A549 (cell line): ENCODE data around the gene KCTD18. TPM values are rescaled to one million over a fixed set of nuclear protein-coding genes. Genes with fewer than 3 reads are reported as not detected.

Experiments used
- ATAC-seq, 2 experiments: fragments of 200-7000 bp in 1 of 2; fragments of >200 bp in 1 of 2; cut with Nextera tagmentation in 1 of 2; cut with Tn5 transposase in 1 of 2; 3 replicates each; pipeline versions ENCODE4 v1.8.0 to v1.9.1; 2018 to 2020; ENCODE audit warnings: mild to moderate bottlenecking in 1 of 2, moderate library complexity in 1 of 2
- CTCF ChIA-PET: fragments of 300-600 bp; sonication (Branson Sonifier 250); formaldehyde crosslinking; extraction: SDS; loops from one replicate; lab custom pipeline; 2021; ENCODE audit warnings: antibody characterized with exemption, inconsistent platforms; lab: Yijun Ruan, JAX
- POLR2A ChIA-PET: fragments of 350-600 bp; formaldehyde crosslinking; extraction: SDS; loops from one replicate; lab custom pipeline; 2021; ENCODE audit warnings: antibody characterized with exemption, inconsistent platforms; lab: Yijun Ruan, JAX
- DNase-seq, 2 experiments: peaks; one replicate each; pipeline versions ENCODE4 v3.0.0 to v3.0.0-alpha.2; 2011 to 2016; ENCODE audit warnings: low read depth in 1 of 2, low spot score in 1 of 2
- FAIRE-seq: peaks from 2 replicates; lab custom pipeline; 2011; peaks lifted over from hg19 to GRCh38; lab: Jason Lieb, UNC
- H3K27ac ChIP-seq, 2 experiments: fragments of >200 bp; sonication (Bioruptor Twin); formaldehyde crosslinking; 3 replicates each; pipeline ENCODE4 v1.5.1; 2016 to 2017
- H3K4me1 ChIP-seq: fragments of >200 bp; sonication (Bioruptor Twin); formaldehyde crosslinking; 3 replicates; pipeline ENCODE4 v1.6.1; 2016
- H3K4me2 ChIP-seq: fragments of >200 bp; sonication (Bioruptor Twin); formaldehyde crosslinking; 3 replicates; pipeline ENCODE4 v1.6.1; 2016
- H3K4me3 ChIP-seq: fragments of >200 bp; sonication (Bioruptor Twin); formaldehyde crosslinking; 3 replicates; pipeline ENCODE4 v1.5.1; 2016
- H3K9me3 ChIP-seq: fragments of >200 bp; sonication (Bioruptor Twin); formaldehyde crosslinking; 3 replicates; pipeline ENCODE4 v1.6.1; 2016
- BHLHE40 ChIP-seq: IDR thresholded peaks from 2 replicates; pipeline ENCODE4 v1.6.1; 2012; ENCODE audit warnings: low read depth, low read length, inconsistent platforms
- CBX2 ChIP-seq: fragments of 200-600 bp; sonication (generic); IDR thresholded peaks from 2 replicates; pipeline ENCODE4 v1.6.1; 2016; ENCODE audit warnings: low read depth, mild to moderate bottlenecking, borderline replicate concordance
- CEBPB ChIP-seq, 2 experiments: fragments of >200 bp in 1 of 2; sonication (Bioruptor Twin) in 1 of 2; formaldehyde crosslinking in 1 of 2; IDR thresholded peaks; 2 replicates each; pipeline ENCODE4 v1.6.1; 2012 to 2016
- CHD2 ChIP-seq: fragments of 150-350 bp; IDR thresholded peaks from 2 replicates; pipeline ENCODE4 v1.6.1; 2014; ENCODE audit warnings: low read length; ENCODE audit not compliant: partially characterized antibody
- CHD4 ChIP-seq: fragments of 200-600 bp; sonication (generic); IDR thresholded peaks from 2 replicates; pipeline ENCODE4 v1.6.1; 2016; ENCODE audit warnings: antibody characterized with exemption, mild to moderate bottlenecking, borderline replicate concordance
- ESRRA ChIP-seq: fragments of 150-350 bp; IDR thresholded peaks from 2 replicates; pipeline ENCODE4 v1.6.1; 2014; ENCODE audit warnings: mild to moderate bottlenecking, low read length, borderline replicate concordance
- FOSL2 ChIP-seq, 2 experiments: fragments of 450-650 bp in 1 of 2; fragments of >200 bp in 1 of 2; sonication (Bioruptor Twin) in 1 of 2; formaldehyde crosslinking; IDR thresholded peaks; 2 replicates each; pipeline versions ENCODE4 v1.5.0 to v1.6.1; 2016 to 2020; ENCODE audit warnings: mild to moderate bottlenecking in 1 of 2, moderate library complexity in 1 of 2
- HDAC2 ChIP-seq: fragments of 200-600 bp; sonication (generic); IDR thresholded peaks from 2 replicates; pipeline ENCODE4 v1.6.1; 2016
- HEYL ChIP-seq: fragments of 250-450 bp; sonication (Bioruptor Pico); IDR thresholded peaks from 2 replicates; pipeline ENCODE4 v1.8.0; 2021; ENCODE audit warnings: mild to moderate bottlenecking, moderate library complexity
- HOXA7 ChIP-seq: fragments of 250-450 bp; sonication (Bioruptor Pico); IDR thresholded peaks from 2 replicates; pipeline ENCODE4 v1.5.0; 2020; ENCODE audit warnings: mild to moderate bottlenecking, moderate library complexity
- JUN ChIP-seq, 2 experiments: fragments of >200 bp; sonication (Bioruptor Twin); formaldehyde crosslinking; IDR thresholded peaks; 2 replicates in 1 of 2; 3 replicates in 1 of 2; pipeline ENCODE4 v1.6.1; 2016 to 2017
- NPAS2 ChIP-seq: fragments of 250-450 bp; sonication (Bioruptor Pico); IDR thresholded peaks from 2 replicates; pipeline ENCODE4 v1.8.0; 2022; ENCODE audit warnings: mild to moderate bottlenecking, moderate library complexity, borderline replicate concordance
- NR3C1 ChIP-seq: fragments of >200 bp; sonication (Bioruptor Twin); formaldehyde crosslinking; IDR thresholded peaks from 3 replicates; pipeline ENCODE4 v1.6.1; 2017
- RAD21 ChIP-seq, 2 experiments: fragments of >200 bp in 1 of 2; sonication (Bioruptor Twin) in 1 of 2; formaldehyde crosslinking in 1 of 2; IDR thresholded peaks in 1 of 2; conservative IDR thresholded peaks in 1 of 2; 2 replicates in 1 of 2; 3 replicates in 1 of 2; pipeline ENCODE4 v1.6.1; 2012 to 2018; ENCODE audit warnings: inconsistent platforms in 1 of 2
- RCOR1 ChIP-seq: fragments of 150-350 bp; IDR thresholded peaks from 2 replicates; pipeline ENCODE4 v1.6.1; 2014; ENCODE audit warnings: antibody characterized with exemption, low read length, low read depth
- RNF2 ChIP-seq: fragments of 200-600 bp; sonication (generic); IDR thresholded peaks from 2 replicates; pipeline ENCODE4 v1.6.1; 2016; ENCODE audit warnings: low read depth, mild to moderate bottlenecking, antibody characterized with exemption, moderate library complexity, borderline replicate concordance
- TP53 ChIP-seq: fragments of 250-450 bp; sonication (Bioruptor Pico); IDR thresholded peaks from 2 replicates; pipeline ENCODE4 v1.5.0; 2021; ENCODE audit warnings: mild to moderate bottlenecking, moderate library complexity
- WGBS: methylation state at CpG from one replicate; pipeline ENCODE4 v1.1.6; 2017; ENCODE audit errors: missing lambda C conversion rate; 5-methylcytosine and 5-hydroxymethylcytosine counted together
- polyA plus RNA-seq, 4 experiments: library from polyadenylated mRNA; depleted of rRNA in 3 of 4; stranded (reverse); fragments of >200 nt; fragmentation: RNase III in 1 of 4; extraction: RNeasy Plus Mini Kit Qiagen cat#74134 plus additional on column Dnase treatment in 1 of 4; gene quantifications; 2 replicates in 3 of 4; 3 replicates in 1 of 4; pipeline ENCODE4 v1.2.3, GENCODE V29; 2011 to 2017
- TF ChIP-seq, protein P1 (sequence below): fragments of 250-450 bp; sonication (Bioruptor Pico); IDR thresholded peaks from 2 replicates; pipeline ENCODE4 v1.5.0; 2021; ENCODE audit warnings: mild to moderate bottlenecking, moderate library complexity, borderline replicate concordance
- TF ChIP-seq, protein P2 (sequence below): fragments of >200 bp; sonication (Bioruptor Twin); formaldehyde crosslinking; IDR thresholded peaks from 3 replicates; pipeline ENCODE4 v1.5.1; 2016
- TF ChIP-seq, protein P3 (sequence below): IDR thresholded peaks from 2 replicates; pipeline ENCODE4 v1.6.1; 2012
- TF ChIP-seq, protein P4 (sequence below): fragments of 200-600 bp; sonication (generic); IDR thresholded peaks from 2 replicates; pipeline ENCODE4 v1.6.1; 2016; ENCODE audit warnings: antibody characterized with exemption, mild to moderate bottlenecking, moderate library complexity
- TF ChIP-seq, protein P5 (sequence below): fragments of 450-650 bp; IDR thresholded peaks from 2 replicates; pipeline ENCODE4 v1.6.1; 2014; ENCODE audit warnings: antibody characterized with exemption

Gene KCTD18
- polyA plus RNA-seq, 2 of the 4 experiments (the other 2 are of a cell fraction) = 12.2 to 21.3 TPM

DNA sequence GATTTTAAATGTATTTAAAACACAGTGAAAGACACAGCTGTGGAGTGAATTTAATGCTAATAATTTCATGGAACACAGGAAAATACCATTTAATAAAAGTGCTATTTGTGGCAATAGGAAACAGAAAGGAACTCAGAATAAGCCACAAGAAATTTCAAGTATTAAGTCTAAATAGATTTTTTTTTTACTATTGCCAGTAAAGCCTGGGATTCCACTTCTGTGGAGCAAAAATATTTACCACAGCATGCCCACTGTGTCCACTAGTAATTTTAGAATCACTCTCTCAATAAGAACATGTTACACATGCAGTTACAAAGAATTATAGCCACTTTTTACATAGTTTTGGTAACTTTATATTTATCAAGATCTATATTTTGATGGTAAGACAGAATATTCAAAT lies 17.2 kb downstream of the KCTD18 start:
- no peak overlapping the region for H3K4me2 ChIP-seq
- H3K4me3 ChIP-seq = no peak overlapping the region
- TF ChIP-seq ESRRA (no peak), RNF2 (no peak), HOXA7 (CRISPR knock-in tag) (no peak), CBX2 (no peak), RAD21 (conservative IDR thresholded peaks at IDR 0.05 in 1 of 2, IDR thresholded peaks at IDR 0.05 in 1 of 2) (no peak), CEBPB (IDR thresholded peaks at IDR 0.05) (no peak), NPAS2 (CRISPR knock-in tag) (no peak), FOSL2 (IDR thresholded peaks at IDR 0.05) (no peak), FOSL2 (CRISPR knock-in tag; IDR thresholded peaks at IDR 0.05) (no peak), BHLHE40 (no peak), CHD2 (no peak), RCOR1 (no peak)
- TF ChIP-seq, protein P1, sequence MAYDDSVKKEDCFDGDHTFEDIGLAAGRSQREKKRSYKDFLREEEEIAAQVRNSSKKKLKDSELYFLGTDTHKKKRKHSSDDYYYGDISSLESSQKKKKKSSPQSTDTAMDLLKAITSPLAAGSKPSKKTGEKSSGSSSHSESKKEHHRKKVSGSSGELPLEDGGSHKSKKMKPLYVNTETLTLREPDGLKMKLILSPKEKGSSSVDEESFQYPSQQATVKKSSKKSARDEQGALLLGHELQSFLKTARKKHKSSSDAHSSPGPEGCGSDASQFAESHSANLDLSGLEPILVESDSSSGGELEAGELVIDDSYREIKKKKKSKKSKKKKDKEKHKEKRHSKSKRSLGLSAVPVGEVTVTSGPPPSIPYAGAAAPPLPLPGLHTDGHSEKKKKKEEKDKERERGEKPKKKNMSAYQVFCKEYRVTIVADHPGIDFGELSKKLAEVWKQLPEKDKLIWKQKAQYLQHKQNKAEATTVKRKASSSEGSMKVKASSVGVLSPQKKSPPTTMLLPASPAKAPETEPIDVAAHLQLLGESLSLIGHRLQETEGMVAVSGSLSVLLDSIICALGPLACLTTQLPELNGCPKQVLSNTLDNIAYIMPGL (CRISPR knock-in tag) = no peak
- TF ChIP-seq, protein P2, sequence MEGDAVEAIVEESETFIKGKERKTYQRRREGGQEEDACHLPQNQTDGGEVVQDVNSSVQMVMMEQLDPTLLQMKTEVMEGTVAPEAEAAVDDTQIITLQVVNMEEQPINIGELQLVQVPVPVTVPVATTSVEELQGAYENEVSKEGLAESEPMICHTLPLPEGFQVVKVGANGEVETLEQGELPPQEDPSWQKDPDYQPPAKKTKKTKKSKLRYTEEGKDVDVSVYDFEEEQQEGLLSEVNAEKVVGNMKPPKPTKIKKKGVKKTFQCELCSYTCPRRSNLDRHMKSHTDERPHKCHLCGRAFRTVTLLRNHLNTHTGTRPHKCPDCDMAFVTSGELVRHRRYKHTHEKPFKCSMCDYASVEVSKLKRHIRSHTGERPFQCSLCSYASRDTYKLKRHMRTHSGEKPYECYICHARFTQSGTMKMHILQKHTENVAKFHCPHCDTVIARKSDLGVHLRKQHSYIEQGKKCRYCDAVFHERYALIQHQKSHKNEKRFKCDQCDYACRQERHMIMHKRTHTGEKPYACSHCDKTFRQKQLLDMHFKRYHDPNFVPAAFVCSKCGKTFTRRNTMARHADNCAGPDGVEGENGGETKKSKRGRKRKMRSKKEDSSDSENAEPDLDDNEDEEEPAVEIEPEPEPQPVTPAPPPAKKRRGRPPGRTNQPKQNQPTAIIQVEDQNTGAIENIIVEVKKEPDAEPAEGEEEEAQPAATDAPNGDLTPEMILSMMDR = no peak
- TF ChIP-seq, protein P3, sequence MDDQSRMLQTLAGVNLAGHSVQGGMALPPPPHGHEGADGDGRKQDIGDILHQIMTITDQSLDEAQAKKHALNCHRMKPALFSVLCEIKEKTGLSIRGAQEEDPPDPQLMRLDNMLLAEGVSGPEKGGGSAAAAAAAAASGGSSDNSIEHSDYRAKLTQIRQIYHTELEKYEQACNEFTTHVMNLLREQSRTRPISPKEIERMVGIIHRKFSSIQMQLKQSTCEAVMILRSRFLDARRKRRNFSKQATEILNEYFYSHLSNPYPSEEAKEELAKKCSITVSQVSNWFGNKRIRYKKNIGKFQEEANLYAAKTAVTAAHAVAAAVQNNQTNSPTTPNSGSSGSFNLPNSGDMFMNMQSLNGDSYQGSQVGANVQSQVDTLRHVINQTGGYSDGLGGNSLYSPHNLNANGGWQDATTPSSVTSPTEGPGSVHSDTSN = no peak
- TF ChIP-seq, protein P4, sequence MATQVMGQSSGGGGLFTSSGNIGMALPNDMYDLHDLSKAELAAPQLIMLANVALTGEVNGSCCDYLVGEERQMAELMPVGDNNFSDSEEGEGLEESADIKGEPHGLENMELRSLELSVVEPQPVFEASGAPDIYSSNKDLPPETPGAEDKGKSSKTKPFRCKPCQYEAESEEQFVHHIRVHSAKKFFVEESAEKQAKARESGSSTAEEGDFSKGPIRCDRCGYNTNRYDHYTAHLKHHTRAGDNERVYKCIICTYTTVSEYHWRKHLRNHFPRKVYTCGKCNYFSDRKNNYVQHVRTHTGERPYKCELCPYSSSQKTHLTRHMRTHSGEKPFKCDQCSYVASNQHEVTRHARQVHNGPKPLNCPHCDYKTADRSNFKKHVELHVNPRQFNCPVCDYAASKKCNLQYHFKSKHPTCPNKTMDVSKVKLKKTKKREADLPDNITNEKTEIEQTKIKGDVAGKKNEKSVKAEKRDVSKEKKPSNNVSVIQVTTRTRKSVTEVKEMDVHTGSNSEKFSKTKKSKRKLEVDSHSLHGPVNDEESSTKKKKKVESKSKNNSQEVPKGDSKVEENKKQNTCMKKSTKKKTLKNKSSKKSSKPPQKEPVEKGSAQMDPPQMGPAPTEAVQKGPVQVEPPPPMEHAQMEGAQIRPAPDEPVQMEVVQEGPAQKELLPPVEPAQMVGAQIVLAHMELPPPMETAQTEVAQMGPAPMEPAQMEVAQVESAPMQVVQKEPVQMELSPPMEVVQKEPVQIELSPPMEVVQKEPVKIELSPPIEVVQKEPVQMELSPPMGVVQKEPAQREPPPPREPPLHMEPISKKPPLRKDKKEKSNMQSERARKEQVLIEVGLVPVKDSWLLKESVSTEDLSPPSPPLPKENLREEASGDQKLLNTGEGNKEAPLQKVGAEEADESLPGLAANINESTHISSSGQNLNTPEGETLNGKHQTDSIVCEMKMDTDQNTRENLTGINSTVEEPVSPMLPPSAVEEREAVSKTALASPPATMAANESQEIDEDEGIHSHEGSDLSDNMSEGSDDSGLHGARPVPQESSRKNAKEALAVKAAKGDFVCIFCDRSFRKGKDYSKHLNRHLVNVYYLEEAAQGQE = no peak
- H3K27ac ChIP-seq = no peak overlapping the region
- ATAC-seq = no peak
- H3K4me1 ChIP-seq = no peaks in the 10 kb centered on the region
- ChIA-PET POLR2A (no interaction called here), CTCF (interaction anchor here (0.6 to 2.1 kb wide), 5 partner anchors 9 to 552 kb away, joined by 3 to 9 read pairs (median 3); no protein-coding TSS in a partner anchor)
- FAIRE-seq = no peak
- no peak for DNase-seq
- H3K9me3 ChIP-seq = 0 out of 3 replicates have a peak, but pooled peaks cover 3% of the 10 kb centered on the region

DNA sequence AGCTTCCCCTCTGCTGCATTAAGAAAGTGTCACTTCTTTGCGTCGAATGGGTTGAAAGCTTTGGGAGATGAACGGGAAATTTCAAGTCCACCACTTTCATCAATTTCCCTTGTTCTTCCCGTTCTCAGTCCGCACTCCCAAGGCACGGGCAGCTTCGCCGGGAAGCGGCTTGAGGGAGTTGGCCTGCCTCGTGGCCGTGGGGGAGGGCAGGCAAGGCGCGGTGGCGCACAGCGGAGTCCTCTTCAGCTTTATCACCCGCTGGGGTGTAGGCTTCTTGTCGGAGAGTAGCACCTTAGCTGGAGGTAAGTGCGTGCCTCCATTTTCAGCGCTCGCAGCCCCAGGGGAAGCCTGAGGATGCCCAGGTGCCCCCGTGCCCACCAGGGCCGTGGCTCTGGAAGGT lies 19.9 kb downstream of the KCTD18 start:
- WGBS = 95% methylated on average over 22 of the region's 22 CpGs
- H3K4me2 ChIP-seq = no peak overlapping the region
- no peak for ATAC-seq
- FAIRE-seq = no peak
- H3K9me3 ChIP-seq = 0 out of 3 replicates have a peak, but pooled peaks cover 3% of the 10 kb centered on the region
- no peak overlapping the region for H3K27ac ChIP-seq
- CTCF ChIA-PET = interaction anchor here (1.4 kb wide), 1 partner anchor 516 kb away, joined by 3 read pairs; no protein-coding TSS in a partner anchor
- DNase-seq = no peak
- no peak overlapping the region for H3K4me3 ChIP-seq
- H3K4me1 ChIP-seq = peaks cover 8% of the 10 kb centered on the region; the same call in 1 of the 3 replicates
- POLR2A ChIA-PET = no interaction called here
- TF ChIP-seq JUN (IDR thresholded peaks at IDR 0.05) (no peak), CHD4 (no peak), TP53 (CRISPR knock-in tag) (no peak), NR3C1 (no peak), HEYL (CRISPR knock-in tag) (no peak), ESRRA (no peak), HDAC2 (no peak)
- TF ChIP-seq, protein P1 (CRISPR knock-in tag) = no peak
- TF ChIP-seq, protein P5, sequence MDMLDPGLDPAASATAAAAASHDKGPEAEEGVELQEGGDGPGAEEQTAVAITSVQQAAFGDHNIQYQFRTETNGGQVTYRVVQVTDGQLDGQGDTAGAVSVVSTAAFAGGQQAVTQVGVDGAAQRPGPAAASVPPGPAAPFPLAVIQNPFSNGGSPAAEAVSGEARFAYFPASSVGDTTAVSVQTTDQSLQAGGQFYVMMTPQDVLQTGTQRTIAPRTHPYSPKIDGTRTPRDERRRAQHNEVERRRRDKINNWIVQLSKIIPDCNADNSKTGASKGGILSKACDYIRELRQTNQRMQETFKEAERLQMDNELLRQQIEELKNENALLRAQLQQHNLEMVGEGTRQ = no peak
- TF ChIP-seq, protein P2 = no peak
